SK-N-SH (cell line): ENCODE data around the gene TTC23. TPM values are rescaled to one million over a fixed set of nuclear protein-coding genes. Genes with fewer than 3 reads are reported as not detected.

Source experiments
- CTCF ChIA-PET: fragments of 300-600, 350-600 bp; formaldehyde crosslinking; extraction: SDS; loops from one replicate; lab custom pipeline; 2021; lab: Yijun Ruan, JAX
- POLR2A ChIA-PET: fragments of 350-600 bp; sonication (Branson Sonifier 250); formaldehyde crosslinking; extraction: SDS; loops from one replicate; lab custom pipeline; 2020; ENCODE audit warnings: antibody characterized with exemption, inconsistent platforms; lab: Yijun Ruan, JAX
- DNase-seq: peaks from one replicate; pipeline ENCODE4 v3.0.0; 2012
- H2AFZ ChIP-seq: fragments of 200-600 bp; sonication (generic); 2 replicates; pipeline ENCODE4 v1.8.1; 2016; ENCODE audit warnings: antibody characterized with exemption, mild to moderate bottlenecking, low read depth
- H3F3A ChIP-seq: fragments of 200-600 bp; sonication (generic); replicated peaks from 2 replicates; pipeline ENCODE3; 2016; ENCODE audit warnings: antibody characterized with exemption, mild to moderate bottlenecking; ENCODE audit not compliant: insufficient read depth
- H3K27ac ChIP-seq, 2 experiments: fragments of 200-500 bp in 1 of 2; fragments of 200-600 bp in 1 of 2; sonication (Bioruptor generic) in 1 of 2; sonication (generic), shearing (Covaris generic) in 1 of 2; 2 replicates each; pipeline versions ENCODE4 v1.5.1 to v1.6.1; 2014 to 2016; ENCODE audit warnings: low read depth in 2 of 2, inconsistent platforms in 1 of 2, low read length in 1 of 2, mild to moderate bottlenecking in 1 of 2, mixed read lengths in 1 of 2
- H3K27me3 ChIP-seq: fragments of 200-600 bp; sonication (generic), shearing (Covaris generic); 2 replicates; pipeline ENCODE4 v1.6.1; 2016; ENCODE audit warnings: mixed run types; ENCODE audit not compliant: insufficient read depth
- H3K36me3 ChIP-seq, 2 experiments: fragments of 200-500 bp in 1 of 2; fragments of 200-600 bp in 1 of 2; sonication (Bioruptor generic) in 1 of 2; sonication (generic) in 1 of 2; replicated peaks in 1 of 2; 2 replicates each; pipeline versions ENCODE3 to v1.5.1; 2014 to 2016; ENCODE audit warnings: low read length in 1 of 2, mild to moderate bottlenecking in 1 of 2; ENCODE audit not compliant: insufficient read depth in 2 of 2, control insufficient read depth in 1 of 2
- H3K4me1 ChIP-seq, 2 experiments: fragments of 200-500 bp in 1 of 2; fragments of 200-600 bp in 1 of 2; sonication (Bioruptor generic) in 1 of 2; sonication (generic), shearing (Covaris generic) in 1 of 2; 2 replicates each; pipeline versions ENCODE4 v1.5.1 to v1.6.1; 2014 to 2016; ENCODE audit warnings: low read depth in 1 of 2, low read length in 1 of 2, mixed run types in 1 of 2; ENCODE audit not compliant: insufficient read depth in 2 of 2, control insufficient read depth in 1 of 2
- H3K4me2 ChIP-seq: fragments of 200-600 bp; sonication (generic), shearing (Covaris generic); 2 replicates; pipeline ENCODE4 v1.6.1; 2017; ENCODE audit warnings: mixed run types
- H3K4me3 ChIP-seq, 2 experiments: fragments of 200-500 bp in 1 of 2; fragments of 200-600 bp in 1 of 2; sonication (Bioruptor generic) in 1 of 2; sonication (generic), shearing (Covaris generic) in 1 of 2; 2 replicates each; pipeline versions ENCODE4 v1.5.1 to v1.8.1; 2014 to 2016; ENCODE audit warnings: low read depth in 2 of 2, inconsistent platforms in 1 of 2, low read length in 1 of 2, mild to moderate bottlenecking in 1 of 2, mixed read lengths in 1 of 2, moderate library complexity in 1 of 2
- H3K79me2 ChIP-seq: fragments of 200-600 bp; sonication (generic); 2 replicates; pipeline ENCODE4 v1.8.1; 2017; ENCODE audit warnings: mild to moderate bottlenecking; ENCODE audit not compliant: insufficient read depth
- H3K9ac ChIP-seq: fragments of 200-600 bp; sonication (generic); 2 replicates; pipeline ENCODE4 v1.6.1; 2017; ENCODE audit warnings: mixed run types
- H3K9me2 ChIP-seq: fragments of 200-600 bp; sonication (generic); 2 replicates; pipeline ENCODE4 v1.6.1; 2017; ENCODE audit warnings: mixed run types
- H3K9me3 ChIP-seq: fragments of 200-600 bp; sonication (generic); 2 replicates; pipeline ENCODE4 v1.6.1; 2017; ENCODE audit warnings: mixed run types, mild to moderate bottlenecking, moderate library complexity
- H4K20me1 ChIP-seq: fragments of 200-600 bp; sonication (generic); 2 replicates; pipeline ENCODE4 v1.6.1; 2017; ENCODE audit warnings: mild to moderate bottlenecking, mixed run types; ENCODE audit not compliant: insufficient read depth
- CHD2 ChIP-seq: fragments of 150-350 bp; IDR thresholded peaks from 2 replicates; pipeline ENCODE4 v1.6.1; 2018; ENCODE audit warnings: low read length; ENCODE audit not compliant: partially characterized antibody
- ELF1 ChIP-seq: IDR thresholded peaks from 2 replicates; pipeline ENCODE4 v1.4.0; 2012
- EP300 ChIP-seq, 2 experiments: IDR thresholded peaks; 2 replicates each; pipeline versions ENCODE4 v1.4.0 to v1.6.1; 2012; ENCODE audit warnings: borderline replicate concordance in 1 of 2, low read depth in 1 of 2, low read length in 1 of 2
- EZH2phosphoT487 ChIP-seq: fragments of 200-600 bp; sonication (generic); IDR thresholded peaks from 2 replicates; pipeline ENCODE4 v1.6.1; 2017; ENCODE audit warnings: low read depth, mixed run types, mild to moderate bottlenecking, antibody characterized with exemption, moderate library complexity, borderline replicate concordance
- GATA2 ChIP-seq: sonication (generic); formaldehyde crosslinking; IDR thresholded peaks from 2 replicates; pipeline ENCODE4 v1.5.0; 2020; ENCODE audit warnings: mild to moderate bottlenecking, missing genetic modification reagents
- IRF3 ChIP-seq: fragments of 150-350 bp; IDR thresholded peaks from 2 replicates; pipeline ENCODE4 v1.6.1; 2016; ENCODE audit warnings: mild to moderate bottlenecking, low read depth, low read length
- NRF1 ChIP-seq: IDR thresholded peaks from 2 replicates; pipeline ENCODE4 v1.6.1; 2012; ENCODE audit warnings: low read depth, mild to moderate bottlenecking, low read length
- RAD21 ChIP-seq: IDR thresholded peaks from 2 replicates; pipeline ENCODE4 v1.6.1; 2012; ENCODE audit warnings: mild to moderate bottlenecking, low read length
- RFX5 ChIP-seq: IDR thresholded peaks from 2 replicates; pipeline ENCODE4 v1.6.1; 2012; ENCODE audit warnings: mild to moderate bottlenecking, improper control_type of control experiment, low read length
- RXRA ChIP-seq: IDR thresholded peaks from 2 replicates; pipeline ENCODE4 v1.4.0; 2012; ENCODE audit warnings: low read depth, mild to moderate bottlenecking, borderline replicate concordance
- TAF1 ChIP-seq: IDR thresholded peaks from 2 replicates; pipeline ENCODE4 v1.6.1; 2012; ENCODE audit warnings: low read depth, mild to moderate bottlenecking, low read length, moderate library complexity, borderline replicate concordance
- TEAD4 ChIP-seq: IDR thresholded peaks from 2 replicates; pipeline ENCODE4 v1.4.0; 2012; ENCODE audit warnings: mild to moderate bottlenecking, borderline replicate concordance; ENCODE audit not compliant: insufficient read depth
- WGBS: methylation state at CpG from one replicate; pipeline ENCODE4 v1.1.6; 2017; ENCODE audit warnings: low lambda C conversion rate; 5-methylcytosine and 5-hydroxymethylcytosine counted together
- polyA plus RNA-seq, 3 experiments: library from polyadenylated mRNA; depleted of rRNA; stranded (reverse); fragments of >200 nt; gene quantifications; 2 replicates each; pipeline ENCODE4 v1.2.3, GENCODE V29; 2012
- TF ChIP-seq, protein P1 (sequence below): IDR thresholded peaks from 2 replicates; pipeline ENCODE4 v1.6.1; 2012; ENCODE audit warnings: mild to moderate bottlenecking, low read depth, low read length, moderate library complexity
- TF ChIP-seq, protein P2 (sequence below): IDR thresholded peaks from 2 replicates; pipeline ENCODE4 v1.4.0; 2012; ENCODE audit warnings: low read depth

Gene TTC23
- polyA plus RNA-seq, 1 of the 3 experiments (the other 2 are of a cell fraction) = 0.79 TPM

- Histone ChIP-seq H3K9me3 (no peaks in the 10 kb centered on the region), H3K9me2 (no peaks in the 10 kb centered on the region), H3K27me3 (no peaks in the 10 kb centered on the region), H3K27ac (no peak overlapping the region), H3K36me3 (no peaks in the 10 kb centered on the region), H4K20me1 (no peaks in the 10 kb centered on the region), H2AFZ (no peak overlapping the region), H3F3A (no peaks in the 10 kb centered on the region), H3K4me1 (peaks cover 0 to 8% of the 10 kb centered on the region in 2 experiments; a peak in 1 of 4 replicates), H3K4me3 (no peak overlapping the region), H3K9ac (no peak overlapping the region), H3K4me2 (no peak overlapping the region), H3K79me2 (no peaks in the 10 kb centered on the region)
- ChIA-PET POLR2A (no interaction called here), CTCF (interaction anchor here (4.4 kb wide), 1 partner anchor 425 kb away, joined by 34 read pairs; no protein-coding TSS in a partner anchor)
- 88% methylated on average over 3 of the region's 3 CpGs for WGBS
- DNase-seq = no peak
- TF ChIP-seq GATA2 (CRISPR knock-in tag) (no peak), TAF1 (no peak), EP300 (IDR thresholded peaks at IDR 0.05; ENCODE audit: borderline replicate concordance in 1 of 2, low read depth in 1 of 2, low read length in 1 of 2) (no peak), IRF3 (no peak), TEAD4 (no peak)
Measured at GRCh38 chr15:99279827-99280226, 30.4 kb upstream of the TTC23 start.

- Histone ChIP-seq H3K9ac (no peak overlapping the region), H4K20me1 (no peaks in the 10 kb centered on the region), H2AFZ (no peak overlapping the region), H3K9me3 (no peaks in the 10 kb centered on the region), H3K9me2 (no peaks in the 10 kb centered on the region), H3F3A (no peaks in the 10 kb centered on the region), H3K4me3 (no peak overlapping the region), H3K4me2 (no peak overlapping the region), H3K27me3 (no peaks in the 10 kb centered on the region), H3K4me1 (peaks cover 0 to 8% of the 10 kb centered on the region in 2 experiments; a peak in 2 of 4 replicates), H3K27ac (no peak overlapping the region), H3K36me3 (no peaks in the 10 kb centered on the region), H3K79me2 (no peaks in the 10 kb centered on the region)
- ChIA-PET POLR2A (no interaction called here), CTCF (interaction anchor here (0.7 to 4.4 kb wide), 2 partner anchors 425 to 477 kb away, joined by 3 to 34 read pairs; no protein-coding TSS in a partner anchor)
- no peak for DNase-seq
- TF ChIP-seq RXRA (no peak), EP300 (IDR thresholded peaks at IDR 0.05; ENCODE audit: borderline replicate concordance in 1 of 2, low read depth in 1 of 2, low read length in 1 of 2) (no peak), CHD2 (no peak), RAD21 (no peak), ELF1 (no peak), RFX5 (no peak), EZH2phosphoT487 (no peak), NRF1 (no peak)
- TF ChIP-seq, protein P1, sequence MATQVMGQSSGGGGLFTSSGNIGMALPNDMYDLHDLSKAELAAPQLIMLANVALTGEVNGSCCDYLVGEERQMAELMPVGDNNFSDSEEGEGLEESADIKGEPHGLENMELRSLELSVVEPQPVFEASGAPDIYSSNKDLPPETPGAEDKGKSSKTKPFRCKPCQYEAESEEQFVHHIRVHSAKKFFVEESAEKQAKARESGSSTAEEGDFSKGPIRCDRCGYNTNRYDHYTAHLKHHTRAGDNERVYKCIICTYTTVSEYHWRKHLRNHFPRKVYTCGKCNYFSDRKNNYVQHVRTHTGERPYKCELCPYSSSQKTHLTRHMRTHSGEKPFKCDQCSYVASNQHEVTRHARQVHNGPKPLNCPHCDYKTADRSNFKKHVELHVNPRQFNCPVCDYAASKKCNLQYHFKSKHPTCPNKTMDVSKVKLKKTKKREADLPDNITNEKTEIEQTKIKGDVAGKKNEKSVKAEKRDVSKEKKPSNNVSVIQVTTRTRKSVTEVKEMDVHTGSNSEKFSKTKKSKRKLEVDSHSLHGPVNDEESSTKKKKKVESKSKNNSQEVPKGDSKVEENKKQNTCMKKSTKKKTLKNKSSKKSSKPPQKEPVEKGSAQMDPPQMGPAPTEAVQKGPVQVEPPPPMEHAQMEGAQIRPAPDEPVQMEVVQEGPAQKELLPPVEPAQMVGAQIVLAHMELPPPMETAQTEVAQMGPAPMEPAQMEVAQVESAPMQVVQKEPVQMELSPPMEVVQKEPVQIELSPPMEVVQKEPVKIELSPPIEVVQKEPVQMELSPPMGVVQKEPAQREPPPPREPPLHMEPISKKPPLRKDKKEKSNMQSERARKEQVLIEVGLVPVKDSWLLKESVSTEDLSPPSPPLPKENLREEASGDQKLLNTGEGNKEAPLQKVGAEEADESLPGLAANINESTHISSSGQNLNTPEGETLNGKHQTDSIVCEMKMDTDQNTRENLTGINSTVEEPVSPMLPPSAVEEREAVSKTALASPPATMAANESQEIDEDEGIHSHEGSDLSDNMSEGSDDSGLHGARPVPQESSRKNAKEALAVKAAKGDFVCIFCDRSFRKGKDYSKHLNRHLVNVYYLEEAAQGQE = no peak
- TF ChIP-seq, protein P2, sequence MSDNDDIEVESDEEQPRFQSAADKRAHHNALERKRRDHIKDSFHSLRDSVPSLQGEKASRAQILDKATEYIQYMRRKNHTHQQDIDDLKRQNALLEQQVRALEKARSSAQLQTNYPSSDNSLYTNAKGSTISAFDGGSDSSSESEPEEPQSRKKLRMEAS = no peak
- WGBS = 91% methylated on average over 3 of the region's 3 CpGs
Measured at GRCh38 chr15:99279290-99279689, 29.9 kb upstream of the TTC23 start.
